H1 (cell line): ENCODE data around the gene FGD6. TPM values are rescaled to one million over a fixed set of nuclear protein-coding genes. Genes with fewer than 3 reads are reported as not detected.

Experiments used
- CTCF ChIA-PET: fragments of 300-600 bp; sonication (Branson Sonifier 250); formaldehyde crosslinking; loops from one replicate; lab custom pipeline; 2021; ENCODE audit not compliant: partially characterized antibody; lab: Charles Lee
- POLR2A ChIA-PET: fragments of 300-600 bp; sonication (Branson Sonifier 250); formaldehyde crosslinking; loops from one replicate; lab custom pipeline; 2021; ENCODE audit warnings: inconsistent platforms; ENCODE audit not compliant: partially characterized antibody; lab: Charles Lee
- DNase-seq, 2 experiments: peaks; one replicate each; pipeline versions ENCODE4 v3.0.0 to v3.0.0-alpha.2; 2010 to 2022; ENCODE audit warnings: low spot score in 2 of 2, low read depth in 1 of 2, mixed read lengths in 1 of 2
- FAIRE-seq: peaks from 2 replicates; lab custom pipeline; 2011; peaks lifted over from hg19 to GRCh38; lab: Jason Lieb, UNC
- H2AFZ ChIP-seq: 2 replicates; pipeline ENCODE4 v1.8.1; 2012; ENCODE audit warnings: low read length, inconsistent platforms
- H2AK5ac ChIP-seq: 2 replicates; pipeline ENCODE4 v1.6.1; 2013; ENCODE audit warnings: low read depth, low read length
- H2BK120ac ChIP-seq: replicated peaks from 2 replicates; pipeline ENCODE3; 2013; ENCODE audit warnings: low read depth, low read length, inconsistent platforms
- H2BK12ac ChIP-seq: 2 replicates; pipeline ENCODE4 v1.6.1; 2013; ENCODE audit warnings: low read depth, low read length
- H2BK15ac ChIP-seq: 2 replicates; pipeline ENCODE4 v1.6.1; 2013; ENCODE audit warnings: low read length
- H2BK20ac ChIP-seq: 2 replicates; pipeline ENCODE4 v1.6.1; 2013; ENCODE audit warnings: low read length
- H2BK5ac ChIP-seq: 2 replicates; pipeline ENCODE4 v1.6.1; 2013; ENCODE audit warnings: low read depth, low read length
- H3K14ac ChIP-seq: 2 replicates; pipeline ENCODE4 v1.6.1; 2013; ENCODE audit warnings: inconsistent platforms; ENCODE audit not compliant: insufficient read length
- H3K18ac ChIP-seq: 2 replicates; pipeline ENCODE4 v1.6.1; 2013; ENCODE audit warnings: low read length; ENCODE audit errors: extremely low read depth
- H3K23ac ChIP-seq: 2 replicates; pipeline ENCODE4 v1.6.1; 2013; ENCODE audit warnings: inconsistent platforms; ENCODE audit not compliant: insufficient read length
- H3K23me2 ChIP-seq: 2 replicates; pipeline ENCODE4 v1.6.1; 2013; ENCODE audit warnings: low read depth, low read length
- H3K27ac ChIP-seq: 2 replicates; pipeline ENCODE4 v1.6.1; 2011; ENCODE audit warnings: low read depth, low read length, inconsistent platforms
- H3K27me3 ChIP-seq, 4 experiments: replicated peaks in 1 of 4; 1 replicate in 1 of 4; 2 replicates in 3 of 4; pipeline versions ENCODE4 v1.6.1 to v1.8.1; 2011 to 2013; ENCODE audit warnings: low read length in 3 of 4, mild to moderate bottlenecking in 3 of 4, inconsistent platforms in 2 of 4, mixed read lengths in 2 of 4, moderate library complexity in 1 of 4; ENCODE audit not compliant: control insufficient read depth in 3 of 4, insufficient read depth in 3 of 4; ENCODE audit errors: extremely low read depth in 1 of 4
- H3K36me3 ChIP-seq, 4 experiments: 2 replicates each; pipeline versions ENCODE4 v1.6.1 to v1.8.1; 2011 to 2013; ENCODE audit warnings: mild to moderate bottlenecking in 4 of 4, low read length in 3 of 4, moderate library complexity in 2 of 4, control low read depth in 1 of 4, inconsistent platforms in 1 of 4; ENCODE audit not compliant: insufficient read depth in 4 of 4, control insufficient read depth in 2 of 4
- H3K4ac ChIP-seq: replicated peaks from 2 replicates; pipeline ENCODE3; 2013; ENCODE audit warnings: low read length, low read depth, mixed read lengths, inconsistent platforms; ENCODE audit not compliant: insufficient read length
- H3K4me1 ChIP-seq, 4 experiments: replicated peaks in 1 of 4; 1 replicate in 1 of 4; 2 replicates in 3 of 4; pipeline versions ENCODE4 v1.6.1 to v1.8.1; 2011 to 2013; ENCODE audit warnings: low read length in 3 of 4, inconsistent platforms in 2 of 4, mixed read lengths in 1 of 4; ENCODE audit not compliant: insufficient read depth in 4 of 4, control insufficient read depth in 3 of 4
- H3K4me2 ChIP-seq, 2 experiments: 2 replicates each; pipeline versions ENCODE4 v1.6.1 to v1.8.1; 2011 to 2013; ENCODE audit warnings: low read depth in 2 of 2, low read length in 2 of 2, control low read depth in 1 of 2, inconsistent platforms in 1 of 2, mild to moderate bottlenecking in 1 of 2; ENCODE audit not compliant: insufficient read depth in 1 of 2
- H3K4me3 ChIP-seq, 4 experiments: fragments of 200-600, 300-600 bp in 1 of 4; sonication (generic), shearing (Covaris generic), sonication (Bioruptor Twin) in 1 of 4; 2 replicates each; pipeline versions ENCODE4 v1.5.1 to v1.8.1; 2011 to 2016; ENCODE audit warnings: low read length in 4 of 4, low read depth in 3 of 4, control low read depth in 2 of 4, inconsistent platforms in 2 of 4, mild to moderate bottlenecking in 2 of 4, mixed read lengths in 1 of 4, moderate library complexity in 1 of 4; ENCODE audit not compliant: insufficient read depth in 2 of 4; ENCODE audit errors: extremely low read depth in 1 of 4
- H3K56ac ChIP-seq: replicated peaks from 2 replicates; pipeline ENCODE3; 2013; ENCODE audit warnings: low read depth, mild to moderate bottlenecking, mixed read lengths, low read length, inconsistent platforms; ENCODE audit not compliant: insufficient read length
- H3K79me1 ChIP-seq: 2 replicates; pipeline ENCODE4 v1.6.1; 2013; ENCODE audit warnings: low read depth, low read length, control low read depth
- H3K79me2 ChIP-seq, 2 experiments: 2 replicates each; pipeline versions ENCODE4 v1.6.1 to v1.8.1; 2012 to 2013; ENCODE audit warnings: low read length in 2 of 2, mild to moderate bottlenecking in 2 of 2, inconsistent platforms in 1 of 2; ENCODE audit not compliant: insufficient read depth in 2 of 2, control insufficient read depth in 1 of 2
- H3K9ac ChIP-seq, 4 experiments: replicated peaks in 1 of 4; 1 replicate in 1 of 4; 2 replicates in 3 of 4; pipeline versions ENCODE4 v1.6.1 to v1.8.1; 2011 to 2013; ENCODE audit warnings: low read depth in 3 of 4, low read length in 3 of 4, control low read depth in 2 of 4, mild to moderate bottlenecking in 2 of 4, moderate library complexity in 2 of 4, inconsistent platforms in 1 of 4; ENCODE audit errors: extremely low read depth in 1 of 4
- H3K9me3 ChIP-seq, 2 experiments: 2 replicates each; pipeline versions ENCODE4 v1.6.1 to v1.8.1; 2012 to 2013; ENCODE audit warnings: mild to moderate bottlenecking in 2 of 2, moderate library complexity in 2 of 2, control low read depth in 1 of 2, inconsistent platforms in 1 of 2, low read depth in 1 of 2, low read length in 1 of 2, mixed read lengths in 1 of 2; ENCODE audit not compliant: insufficient read depth in 2 of 2
- H4K20me1 ChIP-seq, 2 experiments: replicated peaks in 1 of 2; 2 replicates each; pipeline versions ENCODE3 to v1.8.1; 2011 to 2013; ENCODE audit warnings: inconsistent platforms in 2 of 2, low read length in 2 of 2, mild to moderate bottlenecking in 1 of 2; ENCODE audit not compliant: insufficient read depth in 2 of 2, control insufficient read depth in 1 of 2
- H4K5ac ChIP-seq: 2 replicates; pipeline ENCODE4 v1.6.1; 2013; ENCODE audit warnings: low read length, low read depth, mixed read lengths, inconsistent platforms; ENCODE audit not compliant: insufficient read length
- H4K8ac ChIP-seq: 2 replicates; pipeline ENCODE4 v1.8.0; 2013; ENCODE audit warnings: mild to moderate bottlenecking, moderate library complexity, low read length, inconsistent platforms; ENCODE audit not compliant: insufficient read depth; ENCODE audit errors: extremely low read depth
- H4K91ac ChIP-seq: replicated peaks from 2 replicates; pipeline ENCODE3; 2013; ENCODE audit warnings: low read length, mixed read lengths, inconsistent platforms; ENCODE audit not compliant: insufficient read length
- CHD1 ChIP-seq: IDR thresholded peaks from 2 replicates; pipeline ENCODE4 v1.6.1; 2012; ENCODE audit warnings: low read depth, low read length, improper control_type of control experiment
- CTBP2 ChIP-seq: IDR thresholded peaks from 2 replicates; pipeline ENCODE4 v1.7.0; 2011; ENCODE audit warnings: borderline replicate concordance, mild to moderate bottlenecking, moderate library complexity, mixed read lengths, low read length; ENCODE audit not compliant: insufficient read depth, insufficient read length
- CTCF ChIP-seq, 3 experiments: IDR thresholded peaks; 1 replicate in 2 of 3; 2 replicates in 1 of 3; pipeline versions ENCODE4 v1.5.1 to v1.6.1; 2011; ENCODE audit warnings: low read length in 3 of 3, mild to moderate bottlenecking in 3 of 3, inconsistent platforms in 2 of 3, low read depth in 1 of 3, moderate library complexity in 1 of 3; ENCODE audit not compliant: insufficient read depth in 1 of 3; ENCODE audit errors: control extremely low read depth in 1 of 3
- MAX ChIP-seq: IDR thresholded peaks from 2 replicates; pipeline ENCODE4 v1.6.1; 2012; ENCODE audit warnings: inconsistent platforms
- POLR2AphosphoS5 ChIP-seq: IDR thresholded peaks from 2 replicates; pipeline ENCODE4 v1.6.1; 2011; ENCODE audit warnings: low read depth, low read length
- RNF2 ChIP-seq: fragments of 200-900, 300-1000 bp; sonication (generic); IDR thresholded peaks from 2 replicates; pipeline ENCODE4 v1.7.1; 2016; ENCODE audit warnings: borderline replicate concordance, low read depth, mild to moderate bottlenecking, antibody characterized with exemption, low read length; ENCODE audit not compliant: poor library complexity, severe bottlenecking; ENCODE audit errors: missing control alignments
- SP4 ChIP-seq: IDR thresholded peaks from 2 replicates; pipeline ENCODE4 v1.6.1; 2012; ENCODE audit warnings: low read length, inconsistent platforms
- TCF12 ChIP-seq: IDR thresholded peaks from 2 replicates; pipeline ENCODE4 v1.6.1; 2011; ENCODE audit warnings: low read depth, mild to moderate bottlenecking, low read length
- ZNF274 ChIP-seq: IDR thresholded peaks from 2 replicates; pipeline ENCODE4 v1.7.0; 2012; ENCODE audit warnings: low read length, borderline replicate concordance; ENCODE audit errors: extremely low read depth
- WGBS, 2 experiments: shearing (Covaris generic) in 1 of 2; methylation state at CpG; one replicate each; pipeline versions ENCODE4 v1.1.6 to v1.1.7; 2013 to 2015; ENCODE audit warnings: low lambda C conversion rate in 2 of 2, mixed read lengths in 2 of 2, inconsistent platforms in 1 of 2, low coverage in 1 of 2, missing lambda C conversion rate in 1 of 2; ENCODE audit not compliant: insufficient replicate concordance in 2 of 2, insufficient coverage in 1 of 2, insufficient read length in 1 of 2; ENCODE audit errors: extremely low coverage in 1 of 2, missing lambda C conversion rate in 1 of 2; 5-methylcytosine and 5-hydroxymethylcytosine counted together
- polyA plus RNA-seq, 7 experiments: library from polyadenylated mRNA; depleted of rRNA in 3 of 7; stranded (reverse) in 5 of 7; unstranded in 2 of 7; fragments of >200 nt in 5 of 7; fragments of 200-250 nt in 2 of 7; gene quantifications; 1 replicate in 5 of 7; 2 replicates in 1 of 7; 4 replicates in 1 of 7; pipeline versions ENCODE4 v1.2.1 to v1.2.3, GENCODE V29; 2011 to 2013; ENCODE audit warnings: missing spikeins in 2 of 7, mixed read lengths in 2 of 7
- total RNA-seq: library from RNA; stranded (reverse); fragmentation: NEBNext Ultra II Directional; extraction: Animal tissue kit (Norgen Biotek cat#: 25700); gene quantifications from 2 replicates; pipeline ENCODE4 v1.2.1, GENCODE V29; 2021

The FGD6 gene
- total and polyA plus RNA-seq, 2 of the 8 experiments (the other 6 are each of a cell fraction or from before 2014, with no cell fraction given) = 12.2 to 24.3 TPM

- H3K4me3 ChIP-seq = no peak overlapping the region
- H4K91ac ChIP-seq = no peak overlapping the region
- no peak overlapping the region for H3K4ac ChIP-seq
- no peak overlapping the region for H2BK20ac ChIP-seq
- peaks cover 3% of the 10 kb centered on the region for H3K79me1 ChIP-seq
- H2AK5ac ChIP-seq = no peak overlapping the region; the same call in 1 of the 2 replicates
- no peak overlapping the region for H2BK5ac ChIP-seq
- peaks cover 0 to 63% of the 10 kb centered on the region in 2 experiments; a peak in 2 of 4 replicates for H3K79me2 ChIP-seq
- WGBS, 2 experiments = 100% methylated on average over 1 of the region's 1 CpG; no CpG with 5 or more reads in 1 of the 2 experiments
- H4K5ac ChIP-seq = no peak overlapping the region
- no peak overlapping the region for H3K18ac ChIP-seq
- H3K4me1 ChIP-seq = no peaks in the 10 kb centered on the region; a peak in 1 of 7 replicates
- no peak overlapping the region for H3K9ac ChIP-seq
- no peak overlapping the region for H3K23ac ChIP-seq
- H3K27me3 ChIP-seq = no peaks in the 10 kb centered on the region
- H3K14ac ChIP-seq = no peak overlapping the region
- TF ChIP-seq MAX = no peak
- no peak for TF ChIP-seq POLR2AphosphoS5
- no peak for TF ChIP-seq CTBP2
- no peak for TF ChIP-seq SP4
- no peak for TF ChIP-seq CTCF (IDR thresholded peaks at IDR 0.05; ENCODE audit: control extremely low read depth in 1 of 3, insufficient read depth in 1 of 3, low read depth in 1 of 3, low read length in 3 of 3)
- no peak for TF ChIP-seq CHD1
- TF ChIP-seq TCF12 = no peak
- TF ChIP-seq ZNF274 = no peak
- no peak for TF ChIP-seq RNF2
- no peak overlapping the region for H2BK15ac ChIP-seq
- no peak for DNase-seq
- peaks cover 2 to 5% of the 10 kb centered on the region in 2 experiments for H4K20me1 ChIP-seq
- no peaks in the 10 kb centered on the region for H3K23me2 ChIP-seq
- H3K9me3 ChIP-seq = no peaks in the 10 kb centered on the region
- ChIA-PET CTCF (no interaction called here), POLR2A (interaction anchor here (1.0 kb wide), 1 partner anchor 26 kb away, joined by 4 read pairs; no protein-coding TSS in a partner anchor)
- no peak overlapping the region for H2BK120ac ChIP-seq
- FAIRE-seq = no peak
- no peak overlapping the region for H2AFZ ChIP-seq
- no peak overlapping the region for H3K56ac ChIP-seq
- H3K27ac ChIP-seq = no peak overlapping the region
- H3K4me2 ChIP-seq = no peak overlapping the region
- no peak overlapping the region for H4K8ac ChIP-seq
- H2BK12ac ChIP-seq = no peak overlapping the region
- peaks cover 0 to 19% (median 6%) of the 10 kb centered on the region in 4 experiments; a peak in 3 of 8 replicates for H3K36me3 ChIP-seq
Measured at GRCh38 chr12:95248095-95248494, 30.8 kb upstream of the FGD6 start.
